Motor neuron (in vitro differentiated cells): ENCODE data around the gene EVPLL. TPM values are rescaled to one million over a fixed set of nuclear protein-coding genes. Genes with fewer than 3 reads are reported as not detected.
"Not testable (repeated sequence)": the region's sequence is repeated elsewhere in the genome, so short reads cannot be mapped to it uniquely, and the experiment has no call there.

Source experiments
- ATAC-seq, 8 experiments: fragments of 200-7000 bp; cut with Tn5 transposase; replicated peaks in 6 of 8; 2 replicates each; pipeline ENCODE4 v1.8.0; 2021; ENCODE audit warnings: mild to moderate bottlenecking in 8 of 8, moderate library complexity in 8 of 8
- H3K27ac ChIP-seq, 2 donors: fragments of 250-450 bp; sonication (Bioruptor Pico); 2 replicates each; pipeline ENCODE4 v1.9.0; 2021; ENCODE audit warnings: antibody characterized with exemption in 2 of 2, mild to moderate bottlenecking in 2 of 2, moderate library complexity in 1 of 2
- H3K4me1 ChIP-seq, 2 donors: fragments of 250-450 bp; sonication (Bioruptor Pico); replicated peaks in 1 of 2; 2 replicates each; pipeline ENCODE4 v1.6.1; 2021; ENCODE audit warnings: antibody characterized with exemption in 2 of 2, mild to moderate bottlenecking in 2 of 2, moderate library complexity in 1 of 2
- H3K4me3 ChIP-seq, 5 donors: fragments of 250-450 bp; sonication (Bioruptor Pico); 2 replicates each; pipeline ENCODE4 v1.9.0; 2021; ENCODE audit warnings: antibody characterized with exemption in 5 of 5, mild to moderate bottlenecking in 5 of 5, moderate library complexity in 4 of 5
- WGBS, 10 experiments: fragments of 450-650 bp; shearing (Covaris generic); methylation state at CpG; one replicate each; pipeline ENCODE4 v1.0.0; 2022; 5-methylcytosine and 5-hydroxymethylcytosine counted together
- in situ Hi-C, 9 experiments: fragments of 400-800 bp; cut with MboI; loops; one replicate each; pipeline ENCODE4 v1.15.0; 2021; ENCODE audit warnings: low sequenced_read_pairs in 9 of 9, low pct_unique_long_range_greater_than_20kb in 2 of 9; ENCODE audit not compliant: unreplicated experiment in 9 of 9
- total RNA-seq, 8 experiments: library from RNA; unstranded; fragments of 300-600 nt; gene quantifications; 2 replicates each; pipeline versions ENCODE4 v1.2.3 to v1.2.4, GENCODE V29; 2022

The EVPLL gene
- total RNA-seq, 8 experiments from 2014 or later: 0.25 TPM; not detected in 7

GRCh38 chr17:18381953-18382245, 4.3 kb downstream of the EVPLL start:
- Histone ChIP-seq H3K4me3 (no peak overlapping the region), H3K27ac (no peak overlapping the region), H3K4me1 (no peaks in the 10 kb centered on the region)
- ATAC-seq: no peak
- WGBS, 10 experiments: 33 to 89% (median 83%) methylated on average over 1 to 3 of the region's 3 CpGs; no CpG with 5 or more reads in 7 of the 10 experiments
- in situ Hi-C loops: no loop called here

GRCh38 chr17:18382441-18383078, 5.0 kb downstream of the EVPLL start:
- in situ Hi-C loops: no loop called here
- Histone ChIP-seq H3K4me3 (no peak overlapping the region), H3K4me1 (no peaks in the 10 kb centered on the region), H3K27ac (no peak overlapping the region)
- no peak for ATAC-seq
- WGBS, 10 experiments: 40 to 100% (median 100%) methylated on average over 1 to 2 of the region's 36 CpGs; no CpG with 5 or more reads in 7 of the 10 experiments

GRCh38 chr17:18383079-18383481, 5.5 kb downstream of the EVPLL start:
- H3K4me3 ChIP-seq, H3K27ac ChIP-seq, in situ Hi-C loops, H3K4me1 ChIP-seq: not testable (repeated sequence)
- 0 to 77% (median 0%) methylated on average over 1 to 9 of the region's 36 CpGs; no CpG with 5 or more reads in 7 of the 10 experiments for WGBS, 10 experiments
- peak in 1 of 8 experiments; percentile 87 for ATAC-seq

- WGBS, 10 experiments: 73 to 87% (median 75%) methylated on average over 1 to 3 of the region's 7 CpGs; no CpG with 5 or more reads in 7 of the 10 experiments
- H3K4me1 ChIP-seq, H3K27ac ChIP-seq, ATAC-seq, in situ Hi-C loops, H3K4me3 ChIP-seq: not testable (repeated sequence)
Observed at GRCh38 chr17:18384271-18384670, 6.7 kb downstream of the EVPLL start.

GRCh38 chr17:18387583-18387982, 10.0 kb downstream of the EVPLL start:
- H3K4me1 ChIP-seq, ATAC-seq, H3K4me3 ChIP-seq, H3K27ac ChIP-seq, in situ Hi-C loops: not testable (repeated sequence)
- WGBS, 10 experiments: 100% methylated on average over 1 of the region's 5 CpGs; no CpG with 5 or more reads in 9 of the 10 experiments

- in situ Hi-C loops, H3K4me3 ChIP-seq, H3K27ac ChIP-seq, ATAC-seq, H3K4me1 ChIP-seq: not testable (repeated sequence)
- no CpG with 5 or more reads among the region's 4 CpGs for WGBS, 10 experiments
Observed at GRCh38 chr17:18388266-18388665, 10.7 kb downstream of the EVPLL start.

- WGBS, 10 experiments: no CpG with 5 or more reads among the region's 10 CpGs
- H3K4me3 ChIP-seq, in situ Hi-C loops, H3K4me1 ChIP-seq, H3K27ac ChIP-seq, ATAC-seq: not testable (repeated sequence)
Observed at GRCh38 chr17:18388728-18389127, 11.2 kb downstream of the EVPLL start.

- in situ Hi-C loops, H3K4me1 ChIP-seq, H3K4me3 ChIP-seq, H3K27ac ChIP-seq: not testable (repeated sequence)
- 20 to 90% (median 77%) methylated on average over 1 to 4 of the region's 7 CpGs; no CpG with 5 or more reads in 4 of the 10 experiments for WGBS, 10 experiments
- peak in 3 of 8 experiments; percentile 30 to 67 (median 47) for ATAC-seq
Observed at GRCh38 chr17:18401872-18402590, 24.5 kb downstream of the EVPLL start.

- in situ Hi-C loops, H3K4me3 ChIP-seq, H3K4me1 ChIP-seq, H3K27ac ChIP-seq: not testable (repeated sequence)
- ATAC-seq: peak in 2 of 8 experiments; percentile 39 to 75
- no CpG with 5 or more reads among the region's 5 CpGs for WGBS, 10 experiments
Observed at GRCh38 chr17:18403166-18403565, 25.6 kb downstream of the EVPLL start.

- H3K27ac ChIP-seq, in situ Hi-C loops, ATAC-seq, H3K4me3 ChIP-seq, H3K4me1 ChIP-seq: not testable (repeated sequence)
- WGBS, 10 experiments: no CpG with 5 or more reads among the region's 5 CpGs
Observed at GRCh38 chr17:18403604-18404003, 26.0 kb downstream of the EVPLL start.

- in situ Hi-C loops, H3K27ac ChIP-seq, H3K4me1 ChIP-seq, ATAC-seq: not testable (repeated sequence)
- 0 to 63% (median 20%) methylated on average over 1 to 3 of the region's 3 CpGs; no CpG with 5 or more reads in 1 of the 10 experiments for WGBS, 10 experiments
- H3K4me3 ChIP-seq: peak overlapping the region in 2 of 5 donors; percentile 16 to 32
Observed at GRCh38 chr17:18408906-18409305, 31.3 kb downstream of the EVPLL start.

- H3K27ac ChIP-seq, in situ Hi-C loops, H3K4me1 ChIP-seq: not testable (repeated sequence)
- peak in 1 of 8 experiments; percentile 13 for ATAC-seq
- peak overlapping the region in 4 of 5 donors; percentile 13 to 32 (median 17) for H3K4me3 ChIP-seq
- WGBS, 10 experiments: 0 to 50% (median 17%) methylated on average over 1 to 2 of the region's 6 CpGs; no CpG with 5 or more reads in 3 of the 10 experiments
Observed at GRCh38 chr17:18409321-18409720, 31.7 kb downstream of the EVPLL start.

- H3K4me1 ChIP-seq, in situ Hi-C loops, H3K27ac ChIP-seq, ATAC-seq: not testable (repeated sequence)
- H3K4me3 ChIP-seq: peak overlapping the region in 3 of 5 donors; percentile 24 to 94 (median 60)
- WGBS, 10 experiments: no CpG with 5 or more reads among the region's 11 CpGs
Observed at GRCh38 chr17:18410736-18411135, 33.2 kb downstream of the EVPLL start.
